Tibial nerve (tissue), 3 donors: ENCODE data around the gene FGD5.

Experiments used
- CTCF ChIP-seq, 5 experiments: fragments of 200-600 bp in 3 of 5; fragments of 450-650 bp in 2 of 5; sonication (generic) in 3 of 5; IDR thresholded peaks; one replicate each; pipeline ENCODE4 v1.5.1; 2016 to 2019; ENCODE audit warnings: antibody characterized with exemption in 5 of 5, mild to moderate bottlenecking in 3 of 5, moderate library complexity in 2 of 5
- POLR2A ChIP-seq, 2 donors: fragments of 450-650 bp; IDR thresholded peaks; one replicate each; pipeline ENCODE4 v1.6.1; 2017; ENCODE audit warnings: antibody characterized with exemption in 2 of 2, mild to moderate bottlenecking in 2 of 2, moderate library complexity in 2 of 2

GRCh38 chr3:14834121-14834520 is 15.4 kb downstream of the FGD5 start:
- TF ChIP-seq CTCF (IDR thresholded peaks at IDR 0.05): no peak
- no peak for TF ChIP-seq POLR2A (IDR thresholded peaks at IDR 0.05)
